Endometrial microvascular endothelial cells (primary cell): ENCODE measurements around the gene ADAMTS2. TPM values are rescaled to one million over a fixed set of nuclear protein-coding genes. Genes with fewer than 3 reads are reported as not detected.
"Not testable (repeated sequence)": the region's sequence is repeated elsewhere in the genome, so short reads cannot be mapped to it uniquely, and the experiment has no call there.

Experiments used
- in situ Hi-C: cut with HindIII; loops from 2 replicates; pipeline ENCODE4 v1.10.0; 2017; ENCODE audit warnings: low sequenced_read_pairs, low pct_unique_long_range_greater_than_20kb; ENCODE audit errors: inconsistent ontology term
- total RNA-seq: library from RNA; depleted of rRNA; stranded (reverse); fragments of >200 nt; gene quantifications from one replicate; pipeline ENCODE4 v1.2.3, GENCODE V29; 2015; ENCODE audit errors: inconsistent ontology term

The ADAMTS2 gene
- total RNA-seq, 1 donor from 2014 or later = 2.0 TPM

GRCh38 chr5:179217956-179218942, 127.0 kb downstream of the ADAMTS2 start:
- in situ Hi-C loops = no loop called here

GRCh38 chr5:179217356-179217755, 127.9 kb downstream of the ADAMTS2 start:
- in situ Hi-C loops = no loop called here

- in situ Hi-C loops = not testable (repeated sequence)
Measured at GRCh38 chr5:179216381-179216780, 128.9 kb downstream of the ADAMTS2 start.

GRCh38 chr5:179215576-179215975, 129.7 kb downstream of the ADAMTS2 start:
- in situ Hi-C loops = no loop called here

- in situ Hi-C loops = no loop called here
Measured at GRCh38 chr5:179214678-179215077, 130.6 kb downstream of the ADAMTS2 start.

GRCh38 chr5:179212870-179213269, 132.4 kb downstream of the ADAMTS2 start:
- in situ Hi-C loops = no loop called here

DNA sequence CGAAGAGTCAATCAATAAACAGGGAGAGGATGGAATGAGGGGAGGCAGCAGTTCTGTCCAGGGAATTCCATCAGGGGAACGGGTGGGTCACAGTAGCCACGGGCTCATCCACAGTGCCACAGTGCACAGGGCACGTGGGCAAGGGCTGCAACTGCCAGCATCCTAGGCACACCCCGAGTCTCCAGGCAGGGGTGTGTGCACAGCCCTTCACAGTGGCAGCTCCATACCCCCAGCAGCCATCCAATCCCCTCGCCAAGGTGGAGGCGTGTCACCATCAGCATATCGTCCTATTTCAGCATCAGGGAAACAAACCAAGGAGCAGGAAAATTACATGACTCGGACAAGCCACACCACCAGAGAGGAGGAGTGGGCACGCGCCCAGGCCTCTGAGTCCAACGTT, 133.6 kb downstream of the ADAMTS2 start:
- in situ Hi-C loops = no loop called here

DNA sequence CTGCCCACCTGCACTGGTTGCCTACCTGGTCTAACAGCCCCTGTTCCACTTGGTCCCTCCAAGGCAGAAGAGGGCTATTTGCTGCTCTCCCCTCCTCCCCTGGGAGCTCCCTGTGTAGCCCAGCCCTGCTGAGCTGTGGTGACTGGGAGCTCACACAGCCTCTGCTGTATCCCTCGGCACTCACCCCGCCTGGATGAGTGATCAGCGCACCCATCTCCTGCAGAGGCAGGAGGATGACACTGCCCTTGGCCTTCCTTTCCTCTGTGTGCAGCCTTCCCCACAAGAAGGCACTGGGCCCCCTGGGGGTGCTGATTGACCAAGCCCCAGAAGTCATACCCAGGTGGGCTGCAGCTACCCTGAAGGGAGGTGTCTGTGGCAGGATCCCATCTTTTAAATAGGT, 134.2 kb downstream of the ADAMTS2 start:
- in situ Hi-C loops = no loop called here

GRCh38 chr5:179210478-179210877, 134.8 kb downstream of the ADAMTS2 start:
- in situ Hi-C loops = no loop called here

- in situ Hi-C loops = no loop called here
Measured at GRCh38 chr5:179209359-179210150, 135.7 kb downstream of the ADAMTS2 start.

GRCh38 chr5:179208706-179209358, 136.4 kb downstream of the ADAMTS2 start:
- in situ Hi-C loops = no loop called here

GRCh38 chr5:179207920-179208705, 137.1 kb downstream of the ADAMTS2 start:
- in situ Hi-C loops = no loop called here

DNA sequence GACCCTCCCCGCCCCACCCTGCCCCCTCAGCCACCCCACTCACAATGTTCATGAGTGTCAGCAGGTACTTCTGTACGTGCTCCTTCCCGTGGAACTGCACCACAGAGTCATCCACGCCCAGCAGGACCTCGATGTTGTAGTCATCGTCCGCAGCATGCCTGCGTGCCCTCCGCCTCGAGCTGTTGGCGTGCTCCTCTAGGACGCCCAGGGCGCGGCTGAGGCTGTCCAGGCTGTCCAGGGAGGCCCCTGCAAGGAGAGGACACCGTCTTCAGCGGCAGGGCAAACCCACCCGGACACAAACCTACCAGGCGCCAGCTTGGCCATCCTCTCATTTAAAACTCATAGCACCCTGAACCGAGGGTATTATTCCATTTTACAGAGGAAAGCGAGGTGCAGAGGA, 137.8 kb downstream of the ADAMTS2 start:
- in situ Hi-C loops = no loop called here

GRCh38 chr5:179206366-179206765, 138.9 kb downstream of the ADAMTS2 start:
- in situ Hi-C loops = no loop called here

DNA sequence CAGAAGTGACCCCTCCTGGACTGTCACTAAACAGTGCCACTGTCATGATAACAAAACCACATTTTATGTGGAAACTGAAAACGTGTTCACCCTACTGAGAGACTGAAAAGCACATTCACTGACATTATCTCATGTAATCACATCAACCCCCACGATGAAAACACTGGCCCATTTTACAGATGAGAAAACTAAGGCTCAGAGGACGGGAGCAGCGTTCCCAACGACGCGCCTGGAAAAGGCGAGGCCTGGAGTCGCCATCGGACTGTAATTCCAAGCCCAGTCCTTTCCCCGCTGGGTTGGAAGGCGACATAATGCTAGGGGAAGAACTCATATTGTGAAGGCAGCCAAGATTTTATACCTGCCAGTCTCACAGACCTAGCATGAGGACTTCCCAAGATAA, 140.0 kb downstream of the ADAMTS2 start:
- in situ Hi-C loops = no loop called here

- in situ Hi-C loops = no loop called here
Measured at GRCh38 chr5:179204572-179204971, 140.7 kb downstream of the ADAMTS2 start.

DNA sequence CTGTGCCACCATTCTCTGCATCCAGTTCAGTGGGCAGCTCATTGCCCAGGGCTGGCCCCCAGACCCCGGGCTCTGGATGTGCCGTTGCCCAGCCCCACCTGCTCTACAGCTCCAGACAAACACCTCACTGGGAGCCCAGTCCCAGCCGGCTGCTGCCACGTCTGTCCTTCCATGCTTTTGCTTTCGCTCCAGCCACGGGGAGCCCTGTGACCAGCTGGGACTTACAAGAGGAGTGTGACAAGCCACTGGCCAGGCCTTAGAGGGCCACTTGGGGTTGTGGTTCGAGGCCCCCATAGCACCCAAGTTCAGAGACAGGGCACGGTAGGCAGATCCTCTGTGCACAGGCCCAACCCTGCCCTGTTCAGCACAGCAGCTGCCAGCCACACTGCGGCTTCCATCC, 142.0 kb downstream of the ADAMTS2 start:
- in situ Hi-C loops = no loop called here

GRCh38 chr5:179201986-179202385, 143.3 kb downstream of the ADAMTS2 start:
- in situ Hi-C loops = no loop called here

GRCh38 chr5:179199246-179199645, 146.0 kb downstream of the ADAMTS2 start:
- in situ Hi-C loops = no loop called here
